NCI-H1105 treated with DMSO at 0.1 percent for 48 hours (cell line): ENCODE measurements around the gene MAP7D1.
A peak's percentile ranks its signal among the peaks of the same experiment; 100 is the strongest.
"Not testable (repeated sequence)": the region's sequence is repeated elsewhere in the genome, so short reads cannot be mapped to it uniquely, and the experiment has no call there.

Experiments
- DNase-seq: peaks from one replicate; lab custom pipeline; 2025; lab: John Stamatoyannopoulos, UW

Gene MAP7D1

DNA sequence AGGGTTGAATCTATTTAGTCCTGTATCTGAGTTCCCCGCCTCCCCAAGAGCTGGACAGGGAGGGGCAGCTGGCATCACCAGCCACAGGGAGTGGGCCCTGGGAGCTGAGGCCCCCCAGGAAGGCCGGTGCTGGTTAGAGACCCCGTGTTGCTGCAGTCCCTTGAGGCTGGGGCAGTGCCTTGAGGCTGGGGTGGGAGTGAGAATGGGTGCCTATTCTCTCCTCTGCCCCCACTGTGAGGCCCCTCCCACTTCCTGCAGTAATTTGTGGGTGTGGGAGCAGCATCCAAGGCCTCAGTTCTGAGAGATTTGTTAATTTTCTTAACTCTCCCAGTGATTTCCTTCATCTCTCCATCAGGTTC is 4.1 kb upstream of the MAP7D1 start:
- no peak for DNase-seq

DNA sequence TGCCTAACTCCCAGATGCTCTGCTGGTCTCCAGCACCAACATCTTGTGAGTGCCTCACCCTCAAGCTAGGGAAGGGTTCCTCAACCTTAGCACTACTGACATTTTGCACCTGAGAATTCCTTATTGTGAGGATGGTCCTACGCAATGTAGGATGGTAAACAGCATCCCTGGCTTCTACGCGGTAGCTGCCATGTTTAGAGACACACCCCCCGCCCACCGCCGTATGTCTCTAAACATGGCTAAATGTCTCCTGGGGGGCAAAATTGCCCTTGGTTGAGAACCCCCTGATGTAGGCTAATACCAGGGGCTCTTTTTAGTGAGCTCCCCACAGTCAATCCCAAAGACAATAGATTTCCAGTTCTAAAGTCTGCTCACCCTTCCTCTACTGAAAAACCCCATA is 2.5 kb upstream of the MAP7D1 start:
- DNase-seq = no peak

DNA sequence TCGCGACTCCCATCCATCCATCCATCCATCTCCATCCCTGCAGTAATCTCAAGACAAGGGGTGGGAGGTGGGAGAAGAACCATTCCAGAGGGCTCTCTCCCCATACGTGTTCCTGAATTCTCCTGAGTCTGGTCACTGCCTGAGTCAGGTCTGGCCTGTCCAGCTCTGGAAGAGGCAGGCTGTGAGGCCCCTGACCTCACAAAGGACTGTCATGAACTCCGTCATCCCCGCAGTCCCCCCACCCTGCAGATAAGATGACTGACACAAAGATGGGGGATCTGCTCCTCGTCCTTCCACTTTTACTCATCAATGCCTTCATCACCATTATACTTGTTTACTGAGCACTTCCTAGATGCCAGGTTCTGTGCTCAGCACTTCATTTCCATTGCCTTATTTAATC is 1.6 kb upstream of the MAP7D1 start:
- DNase-seq = no peak

- no peak for DNase-seq
Observed at GRCh38 chr1:36154765-36155407, 1.1 kb upstream of the MAP7D1 start.

DNA sequence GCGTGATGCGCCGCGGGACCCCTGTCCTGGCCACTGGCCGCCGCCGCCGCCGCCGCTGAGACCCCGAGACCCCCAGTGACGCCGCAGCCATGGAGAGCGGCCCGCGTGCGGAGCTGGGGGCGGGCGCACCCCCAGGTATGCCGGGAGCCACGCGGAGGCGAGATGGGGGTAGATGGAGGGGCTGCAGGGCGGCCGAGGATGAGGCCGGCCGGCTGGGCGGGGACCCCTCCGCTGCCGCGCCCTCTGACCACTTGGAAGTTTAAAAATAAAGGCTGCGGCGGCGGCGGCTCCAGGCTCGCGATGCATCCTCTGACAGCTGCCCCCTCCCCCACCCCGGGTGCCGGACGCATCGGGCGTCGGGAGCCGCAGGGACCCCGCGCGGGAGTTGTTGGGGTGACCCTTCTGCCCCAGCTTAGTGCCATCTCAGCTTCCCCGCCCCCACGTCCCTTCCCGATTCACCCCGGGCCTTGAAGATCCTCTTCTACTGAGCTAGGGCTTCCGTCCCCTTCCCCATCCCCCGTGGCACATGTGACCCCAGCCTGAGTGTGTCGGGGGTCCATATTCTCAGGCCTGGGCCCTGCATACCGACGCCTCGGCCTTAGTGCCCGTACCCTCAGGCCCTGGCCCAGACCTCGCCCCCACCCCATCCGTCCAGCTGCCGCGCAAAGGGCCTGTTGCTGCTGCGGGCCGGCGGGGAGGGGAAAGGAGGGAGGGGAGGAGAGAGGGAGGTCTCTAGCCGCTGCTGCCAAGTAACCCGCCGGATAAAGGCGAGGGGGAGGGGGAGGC is 562 bp downstream of the MAP7D1 start:
- peak; percentile 72 for DNase-seq

DNA sequence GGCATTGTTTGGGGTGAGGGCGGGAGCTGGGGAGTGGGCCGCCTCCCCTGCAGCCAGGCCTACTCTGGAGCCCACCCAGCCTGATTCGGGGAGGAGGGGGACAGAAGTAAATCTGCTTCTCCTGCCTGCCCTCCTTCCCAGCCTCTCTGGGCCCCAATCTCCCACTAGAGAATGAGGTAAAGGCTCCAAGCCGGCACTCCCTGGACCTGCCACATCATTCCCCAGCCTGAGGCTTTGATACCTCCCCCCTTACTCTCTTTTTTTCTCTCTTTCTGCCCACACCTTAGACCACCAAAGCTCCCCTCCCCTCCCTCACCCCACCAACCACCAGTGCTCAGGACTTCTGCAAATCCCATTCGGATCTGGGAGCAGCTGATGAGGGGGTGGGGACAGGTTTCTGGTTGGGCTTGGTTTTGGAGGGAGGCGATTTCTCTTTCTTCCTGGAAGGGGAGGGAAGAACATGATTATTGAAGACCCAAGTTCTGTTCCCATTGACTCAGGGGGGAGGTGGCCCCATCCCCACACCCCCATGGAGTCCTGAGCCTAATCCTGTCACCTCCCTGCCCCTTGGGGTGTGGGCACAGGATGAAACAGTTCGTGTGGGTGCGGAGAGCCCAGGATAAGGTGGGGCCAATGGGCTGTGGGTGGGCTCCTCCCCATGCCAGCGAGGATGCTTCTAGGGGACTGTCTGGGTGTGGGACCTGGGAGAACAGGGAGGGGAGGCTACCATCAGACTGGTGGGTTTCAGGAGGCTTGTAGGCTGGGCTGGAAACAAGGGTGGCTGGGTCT is 1.3 kb downstream of the MAP7D1 start:
- no peak for DNase-seq

- no peak for DNase-seq
Observed at GRCh38 chr1:36157973-36158826, 2.2 kb downstream of the MAP7D1 start.

DNA sequence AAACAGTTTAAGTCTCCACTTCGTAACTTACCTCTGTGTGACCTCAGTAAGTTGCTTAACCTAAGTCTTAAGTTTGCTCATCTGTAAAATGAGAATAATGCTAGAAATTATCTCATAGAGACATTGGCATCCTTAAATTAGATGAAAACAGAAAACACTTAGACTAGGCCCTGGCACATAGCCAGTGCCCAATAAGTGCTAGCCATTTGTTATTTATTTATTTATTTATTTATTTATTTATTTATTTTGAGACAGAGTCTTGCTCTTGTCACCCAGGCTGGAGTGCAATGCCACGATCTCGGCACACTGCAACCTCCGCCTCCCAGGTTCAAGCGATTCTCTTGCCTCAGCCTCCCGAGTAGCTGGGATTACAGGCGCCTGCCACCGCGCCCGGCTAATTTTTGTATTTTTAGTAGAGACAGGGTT is 2.9 kb downstream of the MAP7D1 start:
- not testable (repeated sequence) for DNase-seq

GRCh38 chr1:36159614-36160387 is 3.8 kb downstream of the MAP7D1 start:
- no peak for DNase-seq

DNA sequence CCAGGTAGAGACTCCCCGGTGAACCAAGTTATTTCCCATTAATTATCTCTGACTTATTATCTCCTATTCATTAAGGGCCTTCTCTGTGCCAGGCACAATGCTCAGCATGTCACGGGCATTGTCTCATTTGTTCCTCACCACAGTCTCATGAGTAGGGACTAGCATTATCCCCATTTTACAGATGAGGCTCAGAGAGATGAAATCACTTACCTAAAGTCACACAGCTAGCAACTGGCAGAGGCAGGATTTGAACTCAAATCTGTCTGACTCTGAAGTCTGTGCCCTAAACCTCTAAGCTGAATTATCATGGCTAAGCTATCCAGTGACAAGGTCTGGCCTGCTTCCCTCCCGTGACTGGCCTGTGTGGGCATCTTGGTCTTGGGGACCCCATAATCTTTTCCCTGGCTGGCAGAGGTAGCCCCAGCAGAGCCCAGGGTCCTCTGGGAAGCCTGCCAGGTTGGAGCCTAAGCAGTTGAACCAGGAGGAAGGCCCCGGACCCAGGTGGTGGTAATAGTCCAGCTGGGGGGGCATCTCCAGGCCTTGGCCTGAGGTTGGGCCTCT is 4.5 kb downstream of the MAP7D1 start:
- DNase-seq = no peak

GRCh38 chr1:36160949-36161485 is 5.1 kb downstream of the MAP7D1 start:
- DNase-seq = no peak

- no peak for DNase-seq
Observed at GRCh38 chr1:36161641-36162531, 5.9 kb downstream of the MAP7D1 start.

GRCh38 chr1:36162680-36163239 is 6.8 kb downstream of the MAP7D1 start:
- DNase-seq = no peak

DNA sequence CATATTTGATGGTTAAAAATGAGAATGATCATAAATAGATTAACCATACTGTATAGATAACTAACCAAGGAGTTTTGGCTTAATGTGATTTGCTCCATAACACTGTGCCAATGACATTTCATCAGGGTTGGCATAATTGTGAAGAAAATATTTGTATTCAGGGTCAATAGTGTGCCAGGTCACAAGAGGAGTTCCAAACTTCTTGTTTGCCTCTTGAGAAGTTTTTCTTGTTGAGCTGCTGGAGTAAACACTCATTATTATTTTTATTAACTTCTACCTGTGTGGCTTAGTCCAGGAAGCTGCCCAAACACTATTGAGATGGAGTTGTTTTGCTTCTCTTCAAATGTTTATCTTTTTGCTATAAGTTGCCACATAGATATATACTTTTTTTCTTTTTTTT is 7.5 kb downstream of the MAP7D1 start:
- no peak for DNase-seq

- no peak for DNase-seq
Observed at GRCh38 chr1:36164361-36164760, 8.4 kb downstream of the MAP7D1 start.

DNA sequence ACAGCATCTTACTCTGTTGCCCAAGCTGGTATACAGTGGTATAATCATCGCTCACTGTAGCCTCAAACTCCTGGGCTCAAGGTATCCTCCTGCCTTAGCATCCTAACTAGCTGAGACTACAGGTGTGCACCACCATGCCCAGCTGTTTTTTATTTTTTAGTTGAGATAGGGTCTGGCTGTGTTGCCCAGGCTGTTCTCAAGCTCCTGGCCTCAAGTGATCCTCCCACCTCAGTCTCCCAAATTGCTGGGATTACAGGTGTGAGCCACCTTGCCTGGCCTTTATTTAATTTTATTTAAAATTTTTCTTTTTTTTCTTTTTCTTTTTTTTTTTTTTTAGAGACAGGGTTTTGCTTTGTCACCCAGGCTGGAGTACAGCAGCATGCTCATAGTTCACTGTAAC is 9.2 kb downstream of the MAP7D1 start:
- DNase-seq = no peak

DNA sequence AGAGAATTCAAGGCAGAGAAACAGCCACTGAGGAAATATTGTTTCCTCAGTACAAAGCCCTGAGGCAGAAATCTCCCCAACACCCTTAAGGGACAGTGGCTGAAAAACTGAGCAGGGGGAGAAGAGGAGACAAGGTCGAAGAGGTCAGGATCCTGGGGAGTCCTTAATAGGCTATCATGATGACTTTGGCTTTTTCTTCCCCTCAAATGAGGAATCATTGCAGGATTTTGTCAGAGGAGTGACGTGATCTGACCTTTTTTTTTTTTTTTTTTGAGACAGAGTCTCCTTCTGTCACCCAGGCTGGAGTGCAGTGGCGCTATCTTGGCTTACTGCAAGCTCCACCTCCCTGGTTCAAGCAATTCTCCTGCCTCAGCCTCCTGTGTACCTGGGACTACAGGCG is 10.2 kb downstream of the MAP7D1 start:
- DNase-seq = no peak

DNA sequence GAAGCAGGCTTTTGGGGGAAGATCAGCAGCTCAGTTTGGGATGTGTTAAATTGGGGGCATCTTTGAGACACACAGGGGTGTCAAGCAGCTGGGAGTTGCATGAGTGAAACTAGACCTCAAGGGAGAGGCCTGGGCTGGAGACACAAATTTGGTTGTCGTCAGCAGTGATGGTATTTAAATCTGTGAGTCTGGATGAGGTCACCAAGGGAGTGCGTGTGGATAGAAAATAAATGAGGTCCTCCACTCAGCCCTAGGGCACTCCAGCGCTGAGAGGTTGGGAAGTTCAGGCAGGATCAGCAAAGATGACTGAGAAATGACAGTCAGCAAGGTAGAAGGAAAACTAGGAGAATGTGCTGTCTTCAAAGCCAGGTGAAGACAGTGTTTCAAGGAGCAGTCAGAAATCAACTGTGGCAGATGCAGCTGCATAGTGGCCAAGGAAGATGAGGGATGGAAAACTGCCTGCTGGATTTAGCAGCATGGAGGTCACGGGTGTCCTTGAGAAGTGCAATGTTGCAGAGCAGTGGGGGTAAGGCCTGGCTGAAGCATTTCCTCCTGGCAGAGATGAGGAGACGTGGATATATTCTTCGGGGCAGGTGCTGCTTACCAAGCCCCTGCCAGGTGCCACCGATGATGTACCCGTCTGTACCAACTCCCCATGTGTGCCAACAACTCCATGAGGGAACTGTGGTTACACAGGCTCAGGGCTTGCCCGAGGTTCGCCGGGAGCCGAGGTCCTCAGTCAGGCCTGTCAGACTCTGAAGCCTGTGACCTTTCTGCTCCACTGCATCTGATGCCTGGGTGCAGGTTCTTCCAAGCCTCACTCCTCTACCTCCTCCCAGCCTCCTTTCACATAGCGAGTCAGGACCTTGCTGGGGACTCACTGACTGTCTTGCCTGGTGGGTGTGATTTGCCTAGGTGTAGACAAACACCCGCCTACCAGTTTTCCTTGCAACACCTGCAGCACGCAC is 11.3 kb downstream of the MAP7D1 start:
- DNase-seq = no peak
